Measurements from ENCODE around the gene SLAMF7.
"Not testable (repeated sequence)": the region's sequence is repeated elsewhere in the genome, so short reads cannot be mapped to it uniquely, and the experiment has no call there.

Gene SLAMF7

DNA sequence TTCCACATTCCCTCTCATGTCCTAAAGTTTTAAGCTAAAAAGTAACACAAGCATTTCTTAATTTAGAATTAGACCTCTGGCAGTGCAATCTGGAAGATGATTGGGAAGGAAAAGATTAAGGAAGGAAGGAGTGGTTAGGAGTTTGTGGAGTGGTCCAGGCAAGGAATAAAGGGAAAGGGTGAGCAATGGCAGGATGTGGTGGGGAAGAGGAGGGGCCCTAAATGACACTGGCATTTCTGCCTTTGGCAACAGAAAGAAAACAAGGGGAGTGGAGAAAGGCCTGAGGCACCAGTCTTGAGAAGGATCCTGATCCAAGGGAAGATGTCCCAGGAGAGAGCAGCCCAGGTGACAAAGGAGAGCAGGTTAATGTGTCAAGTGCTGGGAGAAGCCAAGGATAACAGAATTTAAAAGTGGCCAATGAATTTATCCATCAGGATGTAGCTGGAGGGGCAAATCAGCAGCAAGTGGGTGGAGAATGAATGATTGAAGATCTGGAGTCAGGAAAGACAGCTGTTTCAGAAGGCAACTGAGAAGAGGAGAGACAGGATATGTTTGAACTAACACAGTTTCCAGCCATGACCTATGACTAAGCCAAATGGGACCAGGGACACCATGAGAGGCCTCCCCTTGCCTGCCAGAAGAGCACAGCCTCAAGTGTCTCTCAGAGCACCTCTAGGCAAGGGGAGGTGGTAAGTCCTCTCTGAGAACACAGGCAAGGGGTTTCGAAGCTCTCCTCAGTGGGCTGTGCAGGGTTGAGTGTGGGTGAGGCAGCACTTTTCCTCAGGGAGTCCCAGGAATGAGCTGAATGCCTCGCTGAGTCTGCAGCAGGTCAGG, 36.1 kb downstream of the SLAMF7 start:
- DNase-seq (ENCODE audit: low read depth): no peak

DNA sequence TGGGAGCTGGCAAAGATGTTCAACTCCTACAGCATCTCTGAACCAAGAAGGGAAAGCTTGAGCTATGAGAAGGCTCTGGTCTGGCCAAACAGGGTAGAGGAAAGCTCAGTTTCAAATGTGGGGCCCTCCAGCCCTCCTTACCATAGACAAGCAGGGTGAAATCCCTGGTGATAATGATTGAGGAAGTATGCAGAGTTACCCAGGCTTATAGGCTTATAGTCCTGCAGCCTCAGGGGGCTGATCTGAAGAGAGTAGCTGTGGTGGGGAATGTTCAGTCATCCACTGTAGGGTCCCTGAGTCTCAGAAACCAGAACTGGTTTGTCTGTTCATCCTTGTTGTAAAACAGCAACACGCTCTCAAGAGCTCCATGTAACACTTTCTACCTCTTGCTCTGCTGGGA, 37.1 kb downstream of the SLAMF7 start:
- no peak for DNase-seq (ENCODE audit: low read depth)

DNA sequence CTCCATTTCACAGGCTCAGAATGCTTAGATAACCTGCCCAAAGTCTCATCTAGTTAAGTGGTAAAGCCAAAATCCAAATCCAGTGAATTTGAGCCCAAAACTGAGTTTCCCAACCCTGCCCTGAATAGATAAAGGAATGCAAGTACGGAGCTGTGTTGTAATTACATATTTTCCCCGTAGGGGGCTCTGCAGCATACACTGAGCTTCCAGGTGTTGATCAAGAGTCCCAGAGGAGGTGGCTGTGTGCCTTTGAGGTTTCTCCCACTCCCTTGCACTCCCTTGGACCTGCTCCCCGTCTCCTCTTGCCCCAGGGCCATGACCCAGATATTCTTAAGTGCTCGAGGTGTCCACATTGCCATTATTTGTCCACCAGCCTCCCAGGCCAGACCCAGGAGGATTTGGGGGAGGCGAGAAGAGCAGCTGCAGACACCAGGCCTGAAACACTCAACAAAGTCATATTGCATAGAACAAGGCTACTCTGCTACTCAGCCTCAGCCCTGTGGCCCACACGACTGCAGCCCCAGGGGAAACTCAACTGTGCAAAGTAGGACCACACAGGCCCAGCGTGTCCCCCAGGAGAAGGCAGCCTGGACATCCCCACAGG, 38.5 kb downstream of the SLAMF7 start:
- peak; percentile 36 for DNase-seq (ENCODE audit: low read depth)

DNA sequence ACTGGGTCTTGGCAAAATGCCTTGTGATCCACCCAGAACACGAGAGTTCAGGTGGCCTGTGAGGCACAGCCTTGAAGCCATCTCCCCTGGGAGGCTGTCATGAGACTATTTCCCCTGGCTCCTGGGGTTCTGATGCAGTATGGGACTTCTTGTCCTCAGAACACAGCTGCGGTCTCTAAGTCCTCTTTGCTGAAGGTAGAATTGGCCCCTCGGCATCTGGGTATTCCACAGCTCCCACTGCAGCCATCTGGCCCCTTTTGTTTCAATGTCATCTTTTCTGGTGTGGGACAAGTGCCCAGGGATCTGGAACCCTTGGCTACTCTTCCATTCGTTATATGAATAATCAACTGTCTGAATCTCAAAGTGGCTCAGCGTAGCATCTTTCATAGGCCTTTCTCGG, 39.9 kb downstream of the SLAMF7 start:
- no peak for DNase-seq (ENCODE audit: low read depth)

DNA sequence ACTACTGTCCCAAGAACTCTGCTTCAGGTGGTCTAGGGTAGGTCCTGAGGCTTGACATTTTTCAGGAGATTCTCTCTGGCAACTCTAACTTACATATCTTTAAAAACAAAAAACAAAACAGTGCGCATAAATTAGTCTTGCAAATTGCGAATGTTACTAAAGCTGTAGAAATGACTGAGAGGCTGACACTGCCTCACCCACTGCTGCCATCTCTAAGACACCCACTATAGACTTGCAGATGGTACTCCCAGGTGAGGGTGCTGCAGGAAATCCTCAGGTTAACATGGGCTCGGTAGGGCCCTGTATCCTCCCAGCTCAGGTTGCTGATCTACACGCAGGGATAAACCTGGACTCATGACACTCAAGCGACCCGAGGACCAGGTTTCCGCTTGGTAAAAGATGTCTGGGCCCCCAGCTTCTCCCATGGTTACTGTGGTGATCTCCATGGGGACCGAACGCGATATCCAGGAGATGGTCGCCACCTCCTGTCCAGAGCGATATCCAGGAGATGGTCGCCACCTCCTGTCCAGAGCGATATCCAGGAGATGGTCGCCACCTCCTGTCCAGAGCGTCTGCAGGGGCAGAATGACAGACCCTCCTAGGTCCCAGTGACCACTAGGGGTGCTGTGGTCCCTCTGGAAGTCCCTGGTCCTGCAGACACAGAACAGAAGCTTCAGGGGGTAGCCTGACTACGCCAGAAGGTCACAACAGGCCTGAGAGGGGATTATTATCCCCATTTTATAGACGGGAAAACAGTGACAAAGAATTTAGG, 40.8 kb downstream of the SLAMF7 start:
- peak; percentile 48 for DNase-seq (ENCODE audit: low read depth)

DNA sequence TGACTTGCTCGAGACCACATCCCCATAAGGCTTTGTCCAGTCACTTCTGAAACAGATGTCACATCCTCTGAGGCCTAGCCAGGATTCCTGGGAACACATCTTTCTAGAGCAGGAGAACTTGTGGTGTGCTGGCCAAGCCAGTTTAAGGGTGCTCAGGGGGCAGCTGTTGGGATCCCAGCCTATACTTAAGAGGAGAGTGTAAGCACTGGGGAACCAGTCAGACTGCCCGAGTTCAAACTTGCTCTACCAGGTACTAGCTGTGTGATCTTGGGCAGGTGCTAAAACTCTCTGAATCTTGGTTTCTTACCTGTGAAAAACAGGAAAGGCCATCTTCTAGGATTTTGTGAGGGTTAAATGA, 41.3 kb downstream of the SLAMF7 start:
- no peak for DNase-seq (ENCODE audit: low read depth)

DNA sequence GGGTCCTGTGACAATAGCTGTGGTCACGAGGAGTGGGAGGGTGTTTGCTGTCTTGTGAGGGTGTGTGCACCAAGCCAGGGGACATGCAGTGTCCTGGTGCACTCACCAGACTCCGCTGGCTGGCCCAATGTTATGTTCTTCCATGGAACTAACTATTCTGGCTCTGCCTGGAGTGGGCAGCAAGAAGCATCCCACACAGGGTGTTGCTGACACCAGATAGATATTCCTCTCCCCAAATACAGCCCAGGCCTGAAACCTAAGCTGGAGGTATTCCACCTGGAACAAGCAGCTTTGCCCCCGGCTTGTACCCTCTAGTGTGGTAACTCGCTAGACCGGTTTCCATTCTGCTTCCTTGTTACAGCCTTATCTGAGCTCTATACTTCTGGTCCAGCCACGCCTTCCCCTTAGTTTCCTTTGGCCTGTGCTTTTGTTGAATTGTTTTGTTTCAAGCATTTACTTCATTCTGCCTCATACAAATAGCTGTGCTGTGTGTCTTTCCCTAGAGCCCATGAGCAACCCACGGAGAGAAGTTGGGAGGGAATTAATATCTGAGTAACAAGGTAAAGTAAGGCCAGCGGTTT, 42.2 kb downstream of the SLAMF7 start:
- no peak for DNase-seq (ENCODE audit: low read depth)

DNA sequence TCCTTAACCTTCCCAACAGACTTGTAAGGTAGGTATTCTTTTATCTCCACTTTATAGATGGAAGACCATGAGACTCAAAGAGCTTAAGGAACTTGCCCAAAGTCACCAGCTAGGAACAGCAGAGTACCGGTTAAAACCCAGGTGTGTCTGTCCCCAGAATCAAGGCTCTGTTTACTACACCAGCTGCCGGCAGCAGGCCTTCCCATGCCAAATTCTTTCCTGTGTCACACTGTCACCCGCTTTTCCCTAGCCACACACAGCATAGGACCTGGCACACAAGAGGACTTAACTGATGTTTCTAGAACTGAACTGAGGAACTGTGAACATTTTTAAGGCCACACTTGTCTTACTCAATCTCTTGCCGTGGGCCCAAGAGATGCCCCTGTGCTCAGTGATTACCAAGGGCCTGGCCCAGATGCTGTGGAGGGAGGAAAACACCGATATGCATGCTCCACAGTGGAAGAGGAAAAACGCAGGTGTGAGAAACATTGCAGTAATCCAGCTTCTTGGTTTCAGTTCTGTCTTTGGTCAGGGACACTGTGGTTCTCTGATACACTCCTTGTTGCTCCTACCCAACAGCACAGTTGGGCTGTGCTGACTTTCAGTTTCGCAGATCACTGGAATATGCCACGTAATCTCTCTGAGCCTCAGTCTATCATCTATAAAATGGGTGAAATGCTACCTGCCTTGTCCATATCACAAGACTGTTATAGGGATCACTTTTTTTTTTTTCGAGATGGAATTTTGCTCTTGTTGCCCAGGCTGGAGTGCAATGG, 43.1 kb downstream of the SLAMF7 start:
- DNase-seq (ENCODE audit: low read depth): no peak

DNA sequence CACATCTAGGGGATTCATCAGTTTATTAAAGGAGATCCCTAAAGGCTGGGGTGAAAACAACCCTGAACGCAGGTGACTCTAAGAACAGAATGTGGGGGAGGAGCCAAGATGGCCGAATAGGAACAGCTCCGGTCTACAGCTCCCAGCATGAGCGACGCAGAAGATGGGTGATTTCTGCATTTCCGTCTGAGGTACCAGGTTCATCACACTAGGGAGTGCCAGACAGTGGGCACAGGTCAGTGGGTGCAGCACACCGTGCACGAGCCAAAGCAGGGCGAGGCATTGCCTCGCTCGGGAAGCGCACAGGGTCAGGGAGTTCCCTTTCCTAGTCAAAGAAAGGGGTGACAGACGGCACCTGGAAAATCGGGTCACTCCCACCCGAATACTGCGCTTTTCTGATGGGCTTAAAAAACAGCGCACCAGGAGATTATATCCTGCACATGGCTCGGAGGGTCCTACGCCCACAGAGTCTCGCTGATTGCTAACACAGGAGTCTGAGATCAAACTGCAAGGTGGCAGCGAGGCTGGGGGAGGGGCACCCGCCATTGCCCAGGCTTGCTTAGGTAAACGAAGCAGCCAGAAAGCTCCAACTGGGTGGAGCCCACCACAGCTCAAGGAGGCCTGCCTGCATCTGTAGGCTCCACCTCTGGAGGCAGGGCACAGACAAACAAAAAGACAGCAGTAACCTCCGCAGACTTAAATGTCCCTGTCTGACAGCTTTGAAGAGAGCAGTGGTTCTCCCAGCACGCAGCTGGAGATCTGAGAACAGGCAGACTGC, 44.1 kb downstream of the SLAMF7 start:
- DNase-seq (ENCODE audit: low read depth): not testable (repeated sequence)

DNA sequence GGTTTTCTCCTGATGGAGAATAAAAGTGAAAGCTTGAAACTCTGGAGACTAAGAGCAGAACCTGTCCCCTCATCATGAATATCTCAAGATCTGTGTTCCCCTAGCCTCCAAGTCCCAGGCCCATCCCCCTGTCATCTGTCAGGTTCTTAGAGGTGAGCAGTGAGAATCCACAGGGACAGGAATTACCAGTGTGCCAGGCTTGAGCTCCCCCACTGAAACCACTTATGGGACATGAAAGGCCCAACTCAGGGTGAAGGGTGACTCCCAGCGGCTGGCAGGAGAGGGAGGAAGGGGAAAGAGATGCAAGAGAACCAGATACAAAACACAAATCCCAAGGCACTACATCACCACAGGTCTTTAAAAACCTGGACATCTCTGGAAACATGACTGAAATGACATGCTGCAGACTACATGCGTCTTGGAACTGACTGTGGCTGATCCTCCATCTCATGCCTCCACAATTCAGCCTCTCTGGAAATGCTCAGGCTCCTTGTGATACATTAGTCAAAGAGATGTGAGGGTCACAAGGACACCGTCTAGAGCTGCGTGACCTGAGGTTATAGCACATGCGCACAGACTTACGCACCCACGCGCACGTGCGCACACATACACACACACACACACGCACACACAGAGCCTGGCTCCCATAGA, 50.1 kb downstream of the SLAMF7 start:
- no peak for DNase-seq (ENCODE audit: low read depth)

DNA sequence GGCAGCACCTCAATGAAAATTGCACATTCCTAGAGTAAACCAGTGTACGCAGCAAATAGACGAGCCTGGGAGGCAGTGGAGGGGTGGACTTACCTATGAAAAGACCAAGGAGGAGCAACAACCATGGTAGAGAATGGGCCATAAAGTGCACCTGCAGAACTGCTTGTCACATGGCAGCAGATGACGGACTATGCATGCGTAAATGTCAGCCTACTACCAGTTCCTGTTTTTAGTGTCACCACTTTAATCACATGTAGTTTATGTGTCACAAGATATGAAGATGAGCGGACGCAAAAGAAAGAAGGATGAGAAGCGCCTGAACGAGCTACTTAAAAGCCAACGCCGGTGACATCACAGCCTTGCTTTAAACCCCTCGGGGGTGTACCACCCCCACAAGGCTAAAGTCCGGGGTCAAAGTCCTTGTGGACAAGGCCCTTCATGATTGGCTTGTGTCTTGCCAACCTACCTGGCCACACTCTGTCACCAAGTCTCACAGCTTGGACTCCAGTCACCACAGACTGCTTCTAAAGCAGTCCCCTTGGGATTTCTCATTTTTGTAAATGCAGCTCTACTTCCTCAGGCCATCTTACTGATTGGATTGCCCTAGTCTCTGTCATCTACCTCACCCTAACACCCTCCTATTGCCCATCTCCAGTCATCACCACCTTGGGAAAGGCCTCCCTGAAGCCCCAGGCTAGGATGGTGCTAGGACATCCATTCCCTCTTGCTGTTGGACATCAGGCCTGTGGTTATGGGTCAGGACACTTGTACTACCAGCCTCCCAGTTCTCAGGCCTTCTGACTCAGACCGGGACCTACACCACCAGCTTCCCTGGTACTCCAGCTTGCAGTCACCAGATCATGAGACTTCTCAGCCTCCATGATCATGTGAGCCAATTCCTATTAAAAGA, 50.9 kb downstream of the SLAMF7 start:
- no peak for DNase-seq (ENCODE audit: low read depth)

DNA sequence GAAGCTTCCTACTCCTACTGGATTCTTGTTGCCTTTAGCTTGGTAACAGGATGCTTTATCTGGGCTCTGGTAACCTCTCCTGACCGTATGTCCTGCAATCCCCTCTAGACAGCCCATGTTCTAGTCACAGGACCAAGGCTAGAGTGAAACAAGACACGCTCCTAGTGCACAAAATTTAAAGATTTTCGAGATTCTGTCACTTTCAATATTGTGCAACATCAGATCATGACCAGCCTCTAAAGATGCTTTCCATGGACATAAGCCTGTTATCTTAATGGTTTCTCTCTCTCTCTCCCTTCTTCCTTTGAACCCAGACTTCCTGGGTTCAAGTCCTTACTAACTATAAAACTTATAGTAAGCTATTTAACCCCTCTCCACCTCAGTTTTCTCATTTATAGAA, 55.3 kb downstream of the SLAMF7 start:
- DNase-seq (ENCODE audit: low read depth): no peak

DNA sequence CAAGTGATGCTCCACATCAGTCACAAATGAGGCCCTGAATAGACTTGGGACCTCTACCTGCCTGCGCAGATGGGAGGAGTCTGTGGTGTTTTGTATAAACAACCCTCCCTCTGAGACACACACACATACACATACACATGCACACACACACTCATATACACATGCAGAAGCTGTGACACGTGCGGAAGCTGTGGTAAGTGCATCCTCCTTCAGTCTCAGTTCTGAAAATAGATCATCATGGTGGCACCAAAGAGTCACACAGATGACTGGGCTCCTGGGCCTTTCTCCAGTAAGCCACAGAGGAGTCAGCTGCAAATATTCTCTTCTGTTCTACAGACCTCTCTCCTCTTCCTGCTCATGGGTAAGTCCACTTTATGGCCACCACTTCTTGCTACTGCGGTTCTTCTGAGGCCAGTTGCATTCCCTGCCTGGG, 56.9 kb downstream of the SLAMF7 start, which contains the start of gene LY9:
TSS of gene LY9 (plus strand) at position 224 of the 433 bp plus-strand sequence. CDS start at position 238, 14 bp downstream.
- DNase-seq (ENCODE audit: low read depth): no peak

DNA sequence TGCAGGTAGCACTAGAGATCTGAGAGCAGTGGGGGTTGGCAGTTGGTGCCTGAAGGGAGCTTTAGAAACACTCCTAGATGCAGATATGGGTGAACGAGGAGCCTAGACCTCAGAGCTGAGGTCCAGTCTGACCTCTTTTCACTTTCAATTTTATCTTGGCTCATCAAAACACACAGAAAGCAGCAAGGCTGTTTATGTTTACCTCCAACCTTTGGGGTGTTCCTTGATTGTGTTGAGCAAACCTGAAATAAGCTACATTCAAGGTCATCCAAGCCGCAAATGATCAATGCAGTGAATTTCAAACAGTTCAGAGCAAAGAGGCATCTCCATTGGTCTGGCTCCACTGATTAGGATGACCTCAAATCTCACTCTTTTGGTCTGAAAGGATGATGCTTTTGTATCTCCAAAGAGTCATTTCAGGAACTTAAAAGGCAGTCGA, 58.2 kb downstream of the SLAMF7 start:
- no peak for DNase-seq (ENCODE audit: low read depth)

DNA sequence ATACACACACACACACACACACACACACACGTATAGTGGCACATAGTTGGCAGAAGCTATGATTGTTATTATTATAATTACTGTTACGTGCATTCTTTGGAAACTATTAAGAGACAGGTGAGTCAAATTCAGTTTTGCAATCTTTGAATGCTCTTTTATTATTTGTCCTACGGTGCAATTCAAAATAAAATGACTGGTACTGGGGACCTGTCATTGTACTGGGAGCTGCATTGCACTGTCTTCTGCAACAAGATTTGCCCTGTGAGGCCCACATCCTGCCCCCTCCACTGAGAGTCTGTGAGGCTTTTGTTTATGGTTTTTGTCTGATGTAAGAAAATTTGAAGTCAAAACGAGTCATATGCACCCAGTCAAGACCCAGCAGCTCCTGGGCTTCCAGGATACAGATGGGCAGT, 58.8 kb downstream of the SLAMF7 start:
- no peak for DNase-seq (ENCODE audit: low read depth)

DNA sequence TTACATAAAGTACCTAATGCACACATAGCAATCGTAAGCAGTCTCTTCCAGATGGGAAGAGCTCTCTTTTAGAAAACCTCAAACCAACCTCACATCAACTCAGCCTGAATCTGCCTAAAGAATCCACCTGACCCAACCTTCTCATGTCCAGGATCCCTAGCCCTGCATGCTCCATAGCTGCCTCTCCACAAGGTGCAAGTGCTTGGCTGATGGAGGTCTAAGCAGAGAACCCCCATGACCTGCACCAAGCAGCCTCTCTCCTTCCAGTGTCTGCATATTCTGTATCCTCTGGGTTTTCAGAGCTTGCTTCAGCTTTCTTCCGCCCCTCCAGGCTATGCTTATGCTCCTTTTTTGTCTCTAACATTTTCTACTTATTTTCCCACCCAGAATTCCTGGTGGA, 59.4 kb downstream of the SLAMF7 start:
- DNase-seq (ENCODE audit: low read depth): no peak

DNA sequence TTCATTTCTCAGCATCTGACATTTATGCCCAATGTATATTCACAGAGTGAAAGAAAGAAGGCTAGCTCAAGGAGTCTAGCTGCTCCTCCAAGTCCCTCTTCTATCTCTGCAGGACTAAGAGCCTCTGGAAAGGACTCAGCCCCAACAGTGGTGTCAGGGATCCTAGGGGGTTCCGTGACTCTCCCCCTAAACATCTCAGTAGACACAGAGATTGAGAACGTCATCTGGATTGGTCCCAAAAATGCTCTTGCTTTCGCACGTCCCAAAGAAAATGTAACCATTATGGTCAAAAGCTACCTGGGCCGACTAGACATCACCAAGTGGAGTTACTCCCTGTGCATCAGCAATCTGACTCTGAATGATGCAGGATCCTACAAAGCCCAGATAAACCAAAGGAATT, 60.6 kb downstream of the SLAMF7 start:
- DNase-seq (ENCODE audit: low read depth): no peak

DNA sequence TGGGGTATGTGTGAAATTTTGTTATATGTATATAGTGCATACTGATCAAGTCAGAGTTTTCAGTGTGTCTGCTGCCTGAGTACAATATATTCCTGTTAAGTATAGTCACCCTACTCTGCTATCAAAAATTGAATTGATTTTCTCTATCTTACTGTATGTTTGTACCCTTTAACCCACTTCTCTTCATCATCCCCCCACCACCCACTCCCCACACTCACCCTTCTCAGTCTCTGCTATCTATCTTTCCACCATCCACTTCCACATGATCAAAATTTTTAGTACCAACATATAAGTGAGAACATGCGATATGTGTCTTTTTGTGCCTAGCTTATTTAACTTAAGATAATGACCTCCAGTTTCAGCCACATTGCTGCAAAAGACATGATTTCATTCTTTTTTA, 61.1 kb downstream of the SLAMF7 start:
- no peak for DNase-seq (ENCODE audit: low read depth)
